Ramos (cell line): ENCODE measurements around the gene UGT1A7.
"Not testable (repeated sequence)": the region's sequence is repeated elsewhere in the genome, so short reads cannot be mapped to it uniquely, and the experiment has no call there.

ENCODE experiments used
- in situ Hi-C: fragments of 300-500 bp; cut with MboI; formaldehyde crosslinking; loops from one replicate; pipeline ENCODE4 v1.14.3; 2022; ENCODE audit warnings: low sequenced_read_pairs; ENCODE audit not compliant: unreplicated experiment

UGT1A7 gene

GRCh38 chr2:233679196-233679595 lies 2.5 kb upstream of the UGT1A7 start:
- in situ Hi-C loops = no loop called here

- in situ Hi-C loops = no loop called here
These were observed 1.2 kb upstream of the UGT1A7 start for GRCh38 chr2:233680361-233681045.

GRCh38 chr2:233684640-233685039 lies 2.9 kb downstream of the UGT1A7 start:
- in situ Hi-C loops = no loop called here

- in situ Hi-C loops = no loop called here
These were observed 5.2 kb downstream of the UGT1A7 start for GRCh38 chr2:233686928-233687327.

- in situ Hi-C loops = no loop called here
These were observed 6.6 kb downstream of the UGT1A7 start for GRCh38 chr2:233688341-233688740.

GRCh38 chr2:233689031-233689430 lies 7.3 kb downstream of the UGT1A7 start:
- in situ Hi-C loops = no loop called here

- in situ Hi-C loops = no loop called here
These were observed 7.8 kb downstream of the UGT1A7 start for GRCh38 chr2:233689501-233689900.

GRCh38 chr2:233690444-233690843 lies 8.7 kb downstream of the UGT1A7 start:
- in situ Hi-C loops = no loop called here

GRCh38 chr2:233691443-233692433 lies 10.0 kb downstream of the UGT1A7 start:
- in situ Hi-C loops = no loop called here

GRCh38 chr2:233692648-233693047 lies 10.9 kb downstream of the UGT1A7 start, which contains the start of gene UGT1A6:
TSS of gene UGT1A6 (plus strand) at chr2:233692890. CDS start at chr2:233693005, 115 bp downstream.
- in situ Hi-C loops = no loop called here

- in situ Hi-C loops = no loop called here
These were observed 12.3 kb downstream of the UGT1A7 start for GRCh38 chr2:233693963-233694362.

GRCh38 chr2:233698740-233699139 lies 17.0 kb downstream of the UGT1A7 start:
- in situ Hi-C loops = no loop called here

GRCh38 chr2:233699424-233700027 lies 17.8 kb downstream of the UGT1A7 start:
- in situ Hi-C loops = no loop called here

GRCh38 chr2:233700028-233700635 lies 18.4 kb downstream of the UGT1A7 start:
- in situ Hi-C loops = no loop called here

- in situ Hi-C loops = not testable (repeated sequence)
These were observed 19.1 kb downstream of the UGT1A7 start for GRCh38 chr2:233700842-233701241.

GRCh38 chr2:233702238-233702637 lies 20.5 kb downstream of the UGT1A7 start:
- in situ Hi-C loops = no loop called here

- in situ Hi-C loops = no loop called here
These were observed 24.3 kb downstream of the UGT1A7 start for GRCh38 chr2:233705911-233706506.

- in situ Hi-C loops = no loop called here
These were observed 25.0 kb downstream of the UGT1A7 start for GRCh38 chr2:233706720-233707119.

- in situ Hi-C loops = no loop called here
These were observed 26.4 kb downstream of the UGT1A7 start for GRCh38 chr2:233707940-233708644.
